ENCODE measurements around the gene PXN.

DNA sequence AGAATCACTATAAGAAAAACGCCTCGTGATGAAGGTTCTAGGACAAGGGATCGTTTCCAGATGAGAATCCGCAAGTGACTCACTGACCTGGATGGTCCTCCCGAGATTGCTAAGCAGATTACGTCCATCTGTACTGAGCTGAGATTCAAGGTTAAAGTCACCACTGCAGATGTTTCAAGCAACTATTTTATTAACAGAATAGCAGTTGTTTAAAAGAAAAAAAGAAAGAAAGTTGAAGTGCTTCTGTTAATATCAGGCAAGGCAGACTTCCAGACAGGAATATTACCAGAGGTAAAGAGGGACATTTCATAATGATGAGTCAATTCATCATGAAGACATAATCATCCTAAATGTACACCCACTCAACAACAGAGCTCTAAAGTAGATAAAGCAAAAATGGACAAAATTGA is 17.9 kb downstream of the PXN start:
- TF ChIP-seq ZNF169 (tag by site-specific recombination; IDR thresholded peaks at IDR 0.05) (no peak), REST (tag by site-specific recombination; IDR thresholded peaks at IDR 0.05) (no peak), ZBTB1 (tag by site-specific recombination; IDR thresholded peaks at IDR 0.05) (no peak), ZNF354C (tag by site-specific recombination; IDR thresholded peaks at IDR 0.05; ENCODE audit: borderline replicate concordance, low read depth) (no peak), ZNF10 (tag by site-specific recombination; IDR thresholded peaks at IDR 0.05) (no peak), ZNF184 (tag by site-specific recombination; IDR thresholded peaks at IDR 0.05) (no peak), CTCF (tag by site-specific recombination; IDR thresholded peaks at IDR 0.05) (no peak), HOXA7 (CRISPR knock-in tag; IDR thresholded peaks at IDR 0.05; ENCODE audit: borderline replicate concordance) (no peak), BCL11A (tag by site-specific recombination; IDR thresholded peaks at IDR 0.05; ENCODE audit: low read depth) (no peak), KLF1 (tag by site-specific recombination; IDR thresholded peaks at IDR 0.05) (no peak)

Data from HEK293 (cell line).